H9 (cell line): ENCODE results near the gene RAB6B. TPM values are rescaled to one million over a fixed set of nuclear protein-coding genes. Genes with fewer than 3 reads are reported as not detected.

ENCODE experiments used
- DNase-seq: peaks from one replicate; pipeline ENCODE4 v3.0.0-alpha.2; 2017
- H2AFZ ChIP-seq: one replicate; pipeline ENCODE4 v1.6.1; 2013; ENCODE audit warnings: mild to moderate bottlenecking, low read length, control low read depth, moderate library complexity
- H2AK5ac ChIP-seq: 2 replicates; pipeline ENCODE4 v1.6.1; 2013; ENCODE audit warnings: low read length, control low read depth, mixed read lengths; ENCODE audit not compliant: insufficient read length
- H2BK120ac ChIP-seq: one replicate; pipeline ENCODE4 v1.6.1; 2013; ENCODE audit warnings: low read depth, mild to moderate bottlenecking, low read length, control low read depth, inconsistent platforms; ENCODE audit not compliant: poor library complexity, severe bottlenecking
- H2BK12ac ChIP-seq: 2 replicates; pipeline ENCODE4 v1.6.1; 2013; ENCODE audit warnings: low read length, control low read depth, mixed read lengths, low read depth; ENCODE audit not compliant: insufficient read length
- H2BK15ac ChIP-seq: 2 replicates; pipeline ENCODE4 v1.6.1; 2013; ENCODE audit warnings: low read depth, low read length, control low read depth
- H2BK20ac ChIP-seq: one replicate; pipeline ENCODE4 v1.6.1; 2013; ENCODE audit warnings: low read depth, mild to moderate bottlenecking, low read length, control low read depth, inconsistent platforms; ENCODE audit not compliant: poor library complexity, severe bottlenecking
- H2BK5ac ChIP-seq: 2 replicates; pipeline ENCODE4 v1.6.1; 2013; ENCODE audit warnings: low read length, control low read depth, mixed read lengths; ENCODE audit not compliant: insufficient read length
- H3K14ac ChIP-seq: 2 replicates; pipeline ENCODE4 v1.6.1; 2013; ENCODE audit warnings: low read length, control low read depth; ENCODE audit not compliant: insufficient read depth
- H3K18ac ChIP-seq: 2 replicates; pipeline ENCODE4 v1.6.1; 2013; ENCODE audit warnings: low read depth, mild to moderate bottlenecking, mixed read lengths, low read length, control low read depth; ENCODE audit not compliant: insufficient read length
- H3K23ac ChIP-seq: 2 replicates; pipeline ENCODE4 v1.6.1; 2013; ENCODE audit warnings: low read length, control low read depth, mixed read lengths, low read depth; ENCODE audit not compliant: insufficient read length
- H3K23me2 ChIP-seq: 2 replicates; pipeline ENCODE4 v1.6.1; 2013; ENCODE audit warnings: low read depth, mild to moderate bottlenecking, mixed read lengths, low read length, control low read depth; ENCODE audit not compliant: insufficient read length, poor library complexity, severe bottlenecking
- H3K27ac ChIP-seq: 2 replicates; pipeline ENCODE4 v1.5.1; 2013; ENCODE audit warnings: low read length, control low read depth, mixed read lengths, low read depth; ENCODE audit not compliant: insufficient read length
- H3K27me3 ChIP-seq: 2 replicates; pipeline ENCODE4 v1.6.1; 2013; ENCODE audit warnings: low read length, control low read depth, inconsistent platforms; ENCODE audit not compliant: insufficient read depth
- H3K4ac ChIP-seq: 2 replicates; pipeline ENCODE4 v1.6.1; 2013; ENCODE audit warnings: low read depth, mild to moderate bottlenecking, control low read depth, inconsistent platforms, low read length, moderate library complexity
- H3K4me1 ChIP-seq: 2 replicates; pipeline ENCODE4 v1.6.1; 2013; ENCODE audit warnings: low read length, control low read depth, inconsistent platforms; ENCODE audit not compliant: insufficient read depth
- H3K4me2 ChIP-seq: 2 replicates; pipeline ENCODE4 v1.6.1; 2013; ENCODE audit warnings: low read length, control low read depth, mixed read lengths; ENCODE audit not compliant: insufficient read length, insufficient read depth
- H3K56ac ChIP-seq: 2 replicates; pipeline ENCODE4 v1.6.1; 2013; ENCODE audit warnings: low read depth, mild to moderate bottlenecking, mixed read lengths, low read length, control low read depth; ENCODE audit not compliant: insufficient read length
- H3K79me1 ChIP-seq: 2 replicates; pipeline ENCODE4 v1.6.1; 2013; ENCODE audit warnings: low read depth, mild to moderate bottlenecking, moderate library complexity, low read length, control low read depth, inconsistent platforms; ENCODE audit not compliant: insufficient read depth, poor library complexity, severe bottlenecking
- H3K79me2 ChIP-seq: 2 replicates; pipeline ENCODE4 v1.6.1; 2013; ENCODE audit warnings: low read length, control low read depth, inconsistent platforms; ENCODE audit not compliant: insufficient read depth
- H3K9ac ChIP-seq: 2 replicates; pipeline ENCODE4 v1.6.1; 2013; ENCODE audit warnings: low read length, control low read depth, mixed read lengths; ENCODE audit not compliant: insufficient read length; ENCODE audit errors: extremely low read depth
- H3K9me3 ChIP-seq: one replicate; pipeline ENCODE4 v1.6.1; 2013; ENCODE audit warnings: low read depth, low read length, inconsistent platforms; ENCODE audit not compliant: control insufficient read depth
- H3T11ph ChIP-seq: one replicate; pipeline ENCODE4 v1.6.1; 2013; ENCODE audit warnings: mild to moderate bottlenecking, low read length, control low read depth, inconsistent platforms
- H4K20me1 ChIP-seq: one replicate; pipeline ENCODE4 v1.6.1; 2013; ENCODE audit not compliant: control insufficient read depth, insufficient read length, insufficient read depth
- H4K5ac ChIP-seq: 2 replicates; pipeline ENCODE4 v1.6.1; 2013; ENCODE audit warnings: low read depth, mild to moderate bottlenecking, mixed read lengths, low read length, control low read depth; ENCODE audit not compliant: insufficient read length
- H4K8ac ChIP-seq: replicated peaks from 2 replicates; pipeline ENCODE4 v1.6.1; 2013; ENCODE audit warnings: low read length, control low read depth, mixed read lengths, low read depth; ENCODE audit not compliant: insufficient read length
- H4K91ac ChIP-seq: 2 replicates; pipeline ENCODE4 v1.6.1; 2013; ENCODE audit warnings: low read depth, mild to moderate bottlenecking, moderate library complexity, mixed read lengths, low read length, control low read depth; ENCODE audit not compliant: insufficient read length
- H3K27ac Mint-ChIP-seq, 3 experiments: 2 replicates in 2 of 3; 3 replicates in 1 of 3; pipeline ENCODE4 v1.8.0; 2020 to 2021; ENCODE audit warnings: mixed read lengths in 3 of 3, mild to moderate bottlenecking in 1 of 3, moderate library complexity in 1 of 3
- H3K27me3 Mint-ChIP-seq: 2 replicates; pipeline ENCODE4 v1.8.0; 2021; ENCODE audit warnings: low read depth, mild to moderate bottlenecking, moderate library complexity, mixed read lengths
- H3K36me3 Mint-ChIP-seq, 3 experiments: 2 replicates in 2 of 3; 3 replicates in 1 of 3; pipeline ENCODE4 v1.8.0; 2020 to 2021; ENCODE audit warnings: low read depth in 3 of 3, mixed read lengths in 3 of 3; ENCODE audit not compliant: insufficient read depth in 1 of 3
- H3K4me1 Mint-ChIP-seq, 2 experiments: 2 replicates each; pipeline ENCODE4 v1.8.0; 2020; ENCODE audit warnings: mixed read lengths in 2 of 2
- H3K4me3 Mint-ChIP-seq, 2 experiments: 2 replicates in 1 of 2; 3 replicates in 1 of 2; pipeline ENCODE4 v1.8.0; 2020 to 2021; ENCODE audit warnings: mild to moderate bottlenecking in 2 of 2, mixed read lengths in 2 of 2, moderate library complexity in 1 of 2
- H3K9me3 Mint-ChIP-seq, 2 experiments: 2 replicates in 1 of 2; 3 replicates in 1 of 2; pipeline ENCODE4 v1.8.0; 2020; ENCODE audit warnings: mild to moderate bottlenecking in 2 of 2, mixed read lengths in 2 of 2, moderate library complexity in 1 of 2
- WGBS: extraction: QIAGEN DNeasy Blood & Tissue Kit; methylation state at CpG from one replicate; pipeline ENCODE4 v1.1.7; 2013; ENCODE audit warnings: missing lambda C conversion rate, low lambda C conversion rate, mixed read lengths; ENCODE audit not compliant: insufficient read length; ENCODE audit errors: extremely low coverage; 5-methylcytosine and 5-hydroxymethylcytosine counted together
- total RNA-seq: library from RNA; stranded (reverse); gene quantifications from 2 replicates; pipeline ENCODE4 v1.2.1, GENCODE V29; 2021
- TF ChIP-seq, protein P1 (sequence below): fragments of 200-600 bp; sonication (generic); conservative IDR thresholded peaks from 3 replicates; pipeline ENCODE4 v1.8.0; 2021; ENCODE audit warnings: antibody characterized with exemption, mild to moderate bottlenecking

Gene RAB6B
- total RNA-seq, 1 experiment from 2014 or later, result 12.3 TPM

DNA sequence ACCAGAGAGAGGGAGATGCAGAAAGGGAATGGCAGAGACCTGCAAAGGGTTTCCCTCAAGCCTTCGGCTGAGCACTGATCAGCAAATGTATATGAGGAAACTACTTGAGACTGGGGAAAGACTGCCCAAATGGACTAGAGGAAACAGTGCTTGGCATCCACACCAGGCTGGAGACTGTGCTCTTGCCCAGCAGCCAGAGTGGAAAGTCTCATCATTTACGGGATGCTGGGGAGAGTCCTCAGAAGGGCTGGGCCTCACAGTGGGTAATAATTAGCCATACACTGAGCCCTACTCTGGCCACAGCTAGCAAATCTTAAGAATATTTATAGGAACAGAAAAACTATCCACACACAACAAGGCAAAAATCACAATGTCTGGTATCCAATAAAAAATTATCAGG, 18.5 kb downstream of the RAB6B start:
- H3T11ph ChIP-seq, result no peak overlapping the region
- H3K23ac ChIP-seq, result no peak overlapping the region
- no peak overlapping the region for H2AK5ac ChIP-seq
- H2AFZ ChIP-seq, result no peak overlapping the region
- H3K9ac ChIP-seq, result no peak overlapping the region
- no peaks in the 10 kb centered on the region for H3K79me1 ChIP-seq
- Mint-ChIP-seq H3K9me3 (peaks cover 0 to 10% of the 10 kb centered on the region in 2 experiments; a peak in 4 of 5 replicates), H3K36me3 (peaks cover 0 to 3% (median 3%) of the 10 kb centered on the region in 3 experiments; a peak in 3 of 7 replicates), H3K4me1 (peaks cover 10 to 13% of the 10 kb centered on the region in 2 experiments), H3K27ac (no peak overlapping the region), H3K27me3 (no peaks in the 10 kb centered on the region; the same call in 1 of the 2 replicates), H3K4me3 (no peak overlapping the region)
- TF ChIP-seq, protein P1, sequence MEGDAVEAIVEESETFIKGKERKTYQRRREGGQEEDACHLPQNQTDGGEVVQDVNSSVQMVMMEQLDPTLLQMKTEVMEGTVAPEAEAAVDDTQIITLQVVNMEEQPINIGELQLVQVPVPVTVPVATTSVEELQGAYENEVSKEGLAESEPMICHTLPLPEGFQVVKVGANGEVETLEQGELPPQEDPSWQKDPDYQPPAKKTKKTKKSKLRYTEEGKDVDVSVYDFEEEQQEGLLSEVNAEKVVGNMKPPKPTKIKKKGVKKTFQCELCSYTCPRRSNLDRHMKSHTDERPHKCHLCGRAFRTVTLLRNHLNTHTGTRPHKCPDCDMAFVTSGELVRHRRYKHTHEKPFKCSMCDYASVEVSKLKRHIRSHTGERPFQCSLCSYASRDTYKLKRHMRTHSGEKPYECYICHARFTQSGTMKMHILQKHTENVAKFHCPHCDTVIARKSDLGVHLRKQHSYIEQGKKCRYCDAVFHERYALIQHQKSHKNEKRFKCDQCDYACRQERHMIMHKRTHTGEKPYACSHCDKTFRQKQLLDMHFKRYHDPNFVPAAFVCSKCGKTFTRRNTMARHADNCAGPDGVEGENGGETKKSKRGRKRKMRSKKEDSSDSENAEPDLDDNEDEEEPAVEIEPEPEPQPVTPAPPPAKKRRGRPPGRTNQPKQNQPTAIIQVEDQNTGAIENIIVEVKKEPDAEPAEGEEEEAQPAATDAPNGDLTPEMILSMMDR, result no peak
- H4K5ac ChIP-seq, result no peak overlapping the region
- H2BK5ac ChIP-seq, result no peak overlapping the region
- no peak overlapping the region for H3K56ac ChIP-seq
- H3K4ac ChIP-seq, result no peak overlapping the region
- H2BK120ac ChIP-seq, result no peak overlapping the region
- H3K9me3 ChIP-seq, result no peaks in the 10 kb centered on the region
- no peak overlapping the region for H3K27ac ChIP-seq
- no CpG with 5 or more reads among the region's 2 CpGs for WGBS
- H4K20me1 ChIP-seq, result no peaks in the 10 kb centered on the region
- H4K8ac ChIP-seq, result no peak overlapping the region
- H3K79me2 ChIP-seq, result no peaks in the 10 kb centered on the region
- H3K18ac ChIP-seq, result no peak overlapping the region
- no peaks in the 10 kb centered on the region for H3K23me2 ChIP-seq
- no peak for DNase-seq
- no peaks in the 10 kb centered on the region for H3K4me1 ChIP-seq
- H3K4me2 ChIP-seq, result no peak overlapping the region
- H2BK12ac ChIP-seq, result no peak overlapping the region
- no peaks in the 10 kb centered on the region for H3K27me3 ChIP-seq
- H2BK15ac ChIP-seq, result no peak overlapping the region
- no peak overlapping the region for H3K14ac ChIP-seq
- H2BK20ac ChIP-seq, result no peak overlapping the region
- H4K91ac ChIP-seq, result no peak overlapping the region
